ENCODE data around the gene SMIM26.

The SMIM26 gene, protein sequence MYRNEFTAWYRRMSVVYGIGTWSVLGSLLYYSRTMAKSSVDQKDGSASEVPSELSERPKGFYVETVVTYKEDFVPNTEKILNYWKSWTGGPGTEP

DNA sequence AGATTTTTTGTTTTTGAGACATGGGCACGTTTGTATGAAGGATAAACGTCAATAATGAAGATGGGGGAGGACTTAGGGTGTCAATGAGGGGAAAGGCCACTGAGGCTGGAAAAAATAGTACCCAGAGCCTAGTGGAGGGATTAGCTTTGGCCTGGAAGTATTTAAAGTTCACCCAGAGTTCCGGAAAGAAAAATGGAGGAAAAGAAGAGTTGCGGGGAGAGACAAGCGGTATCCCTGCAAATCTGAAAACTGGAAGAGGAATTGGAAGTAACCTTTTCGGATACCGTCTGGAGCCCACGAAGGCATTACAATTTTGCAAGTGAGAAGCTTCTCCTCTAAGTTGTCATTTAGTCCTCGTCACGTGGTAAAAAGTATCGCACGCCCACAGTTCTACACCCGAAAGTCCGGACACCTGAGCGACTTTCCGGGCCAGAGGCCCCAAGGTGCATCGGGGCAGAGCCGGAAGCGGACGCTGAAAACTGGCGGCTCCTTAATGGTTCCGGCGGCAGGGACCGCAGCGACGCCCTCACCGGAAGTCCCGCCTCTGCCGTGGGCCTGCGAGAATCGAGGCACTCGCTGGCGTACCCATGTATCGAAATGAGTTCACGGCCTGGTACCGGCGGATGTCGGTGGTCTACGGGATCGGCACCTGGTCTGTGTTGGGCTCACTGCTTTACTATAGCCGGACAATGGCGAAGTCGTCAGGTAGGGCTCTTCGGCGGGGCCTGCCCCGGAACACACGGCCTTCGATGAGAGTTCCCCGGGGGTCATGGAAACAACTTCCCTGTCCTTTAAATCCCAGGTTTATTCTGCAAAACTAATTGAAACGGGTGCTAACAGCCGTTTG is at the start of gene SMIM26:
SMIM26 (plus strand) TSS at position 541 of the 847 bp plus-strand sequence; CDS start at position 588, 47 bp downstream.
- peak; percentile 93 for DNase-seq (ENCODE audit: low read depth)

DNA sequence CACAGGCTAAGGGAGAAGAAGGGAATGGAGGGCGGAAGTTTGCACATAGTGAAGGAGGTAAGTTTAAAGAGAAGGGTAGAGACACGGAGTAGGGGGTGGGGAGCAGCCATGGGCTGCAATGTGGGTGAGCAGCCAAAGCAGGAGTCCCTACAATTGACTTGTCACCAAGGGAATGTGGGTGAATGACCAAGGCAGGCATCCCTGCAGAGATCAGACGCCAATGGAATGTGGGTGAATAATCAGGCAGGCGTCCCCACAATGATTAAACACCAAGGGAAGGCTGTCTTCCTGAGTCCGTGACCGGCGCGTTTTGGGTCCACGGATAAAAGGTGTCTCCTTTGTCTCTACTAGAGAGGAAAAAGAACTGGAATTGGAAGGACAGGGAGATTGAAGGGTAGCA is 45.2 kb upstream of the SMIM26 start:
- DNase-seq (ENCODE audit: low read depth): peak; percentile 22

DNA sequence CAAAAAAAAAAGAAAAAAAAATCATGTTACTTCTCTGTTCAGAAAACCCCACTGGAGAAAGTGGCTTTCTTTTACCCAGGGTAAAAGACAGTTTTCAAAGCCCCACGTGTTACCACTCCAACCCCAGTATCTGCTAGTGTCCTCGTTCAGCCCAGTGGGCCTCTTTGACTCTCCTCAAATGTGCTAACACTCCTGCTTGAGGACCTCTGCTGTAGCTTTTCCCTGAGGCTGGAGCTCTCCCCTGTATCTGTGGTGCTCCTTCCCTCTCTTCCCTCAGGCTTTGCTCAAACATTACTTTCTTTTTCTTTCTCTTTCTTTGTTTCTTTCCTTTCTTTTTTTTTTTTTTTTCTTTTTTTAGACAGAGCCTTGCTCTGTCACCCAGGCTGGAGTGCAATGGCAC is 44.2 kb upstream of the SMIM26 start:
- no peak for DNase-seq (ENCODE audit: low read depth)

DNA sequence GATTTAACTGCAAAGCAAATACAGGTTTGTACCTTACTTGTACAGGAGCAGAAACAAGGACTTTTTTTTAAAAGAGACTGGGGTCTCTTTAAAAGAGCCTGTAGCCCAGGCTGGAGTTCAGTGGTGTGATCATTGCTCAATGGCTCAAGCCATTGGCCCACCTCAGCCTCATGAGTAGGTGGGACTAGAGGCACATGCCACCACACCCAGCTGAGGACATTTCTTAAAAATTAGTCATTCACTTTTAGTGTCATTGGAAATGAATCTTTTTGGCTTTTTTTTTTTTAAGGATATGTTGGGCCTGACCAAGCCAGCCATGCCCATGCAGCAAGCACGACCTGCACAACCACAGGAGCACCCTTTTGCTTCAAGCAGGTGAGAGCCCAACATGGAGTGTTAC is 42.6 kb upstream of the SMIM26 start:
- peak; percentile 63 for DNase-seq (ENCODE audit: low read depth)

DNA sequence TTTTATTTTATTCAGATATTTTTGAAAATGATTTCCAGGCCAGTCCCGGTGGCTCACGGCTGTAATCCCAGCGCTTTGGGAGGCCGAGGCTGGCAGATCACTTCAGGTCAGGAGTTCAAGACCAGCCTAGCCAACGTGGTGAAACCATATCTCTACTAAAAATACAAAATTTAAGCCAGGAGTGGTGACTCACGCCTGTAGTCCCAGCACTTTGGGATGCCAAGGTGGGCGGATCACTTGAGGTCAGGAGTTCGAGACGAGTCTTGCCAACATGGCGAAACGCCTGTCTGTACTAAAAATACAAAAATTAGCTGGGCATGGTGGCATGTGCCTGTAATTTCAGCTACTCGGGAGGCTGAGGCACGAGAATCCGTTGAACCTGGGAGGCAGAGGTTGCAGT is 40.5 kb upstream of the SMIM26 start:
- peak; percentile 27 for DNase-seq (ENCODE audit: low read depth)

DNA sequence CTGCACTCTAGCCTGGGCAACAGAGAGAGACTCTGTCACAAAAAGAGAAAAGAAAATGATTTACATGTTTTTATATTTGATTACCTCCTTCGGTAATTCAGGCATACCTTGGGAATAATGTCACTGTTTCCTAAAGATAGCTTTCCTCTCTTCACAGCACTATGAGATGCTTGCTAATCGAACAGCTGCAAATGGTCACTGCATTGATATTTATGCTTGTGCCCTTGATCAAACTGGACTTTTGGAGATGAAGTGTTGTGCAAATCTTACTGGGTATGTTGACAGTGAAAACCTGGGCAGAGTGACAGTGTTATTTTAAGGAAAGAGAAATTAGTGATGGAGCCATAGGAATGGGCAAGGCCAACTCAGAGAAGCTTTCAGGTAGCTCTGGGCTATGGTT is 39.9 kb upstream of the SMIM26 start:
- DNase-seq (ENCODE audit: low read depth): no peak

DNA sequence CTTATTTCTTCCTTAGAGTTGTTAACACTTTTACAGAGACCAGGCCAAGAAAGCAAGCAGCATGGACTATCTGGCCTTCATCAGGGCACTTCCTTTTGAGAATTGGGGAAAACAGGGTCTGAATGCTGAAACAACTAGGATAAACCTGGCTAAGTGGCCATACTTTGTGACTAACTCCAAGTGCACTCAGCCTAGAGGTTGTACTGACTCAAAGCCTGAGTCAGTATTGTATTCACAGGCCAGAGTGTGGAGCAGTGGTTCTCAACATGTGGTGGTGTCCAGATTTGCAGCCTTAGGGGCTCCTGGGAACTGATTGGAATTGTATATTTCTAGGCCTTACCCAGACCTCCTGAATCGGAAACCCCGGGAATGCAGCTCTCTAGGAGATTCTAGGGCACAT is 39.4 kb upstream of the SMIM26 start:
- peak; percentile 69 for DNase-seq (ENCODE audit: low read depth)

DNA sequence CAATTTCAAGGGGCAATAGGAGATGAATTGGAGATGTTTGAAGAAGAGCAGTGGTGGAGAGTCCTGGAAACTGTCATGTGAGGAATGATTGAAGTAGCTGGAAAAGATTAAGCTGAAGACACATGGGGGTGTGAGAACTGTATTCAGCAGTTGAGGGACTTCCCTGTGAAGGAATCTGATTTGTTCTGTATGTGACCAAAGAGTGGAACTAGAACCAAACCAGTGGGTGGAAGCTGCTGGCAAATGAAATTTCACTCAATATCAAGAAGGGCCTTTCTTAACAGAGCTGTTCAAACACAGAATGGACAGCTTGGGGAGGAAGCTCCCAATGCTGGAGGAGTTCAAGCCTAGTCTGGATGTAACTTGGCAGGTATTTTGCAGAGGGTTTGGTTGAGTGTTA is 38.2 kb upstream of the SMIM26 start:
- DNase-seq (ENCODE audit: low read depth): no peak

DNA sequence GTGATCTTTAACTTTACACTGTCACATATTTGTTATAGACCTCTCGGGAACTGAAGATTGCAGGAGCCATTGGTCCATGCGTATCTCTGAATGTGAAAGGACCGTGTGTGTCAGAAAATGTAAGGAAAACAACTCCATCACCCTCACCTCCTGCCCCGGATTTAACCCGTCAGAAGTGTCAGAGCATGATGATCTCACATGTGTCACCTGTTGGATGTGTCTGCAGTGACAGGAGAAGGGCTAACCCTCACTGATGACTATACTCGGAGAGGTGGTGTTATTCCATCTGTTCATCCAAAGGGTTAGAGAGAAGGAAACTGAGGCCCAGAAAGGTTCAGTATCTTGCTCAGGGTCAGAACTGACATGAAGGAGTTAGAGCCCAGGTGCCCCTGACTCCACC is 34.6 kb upstream of the SMIM26 start:
- DNase-seq (ENCODE audit: low read depth): no peak

DNA sequence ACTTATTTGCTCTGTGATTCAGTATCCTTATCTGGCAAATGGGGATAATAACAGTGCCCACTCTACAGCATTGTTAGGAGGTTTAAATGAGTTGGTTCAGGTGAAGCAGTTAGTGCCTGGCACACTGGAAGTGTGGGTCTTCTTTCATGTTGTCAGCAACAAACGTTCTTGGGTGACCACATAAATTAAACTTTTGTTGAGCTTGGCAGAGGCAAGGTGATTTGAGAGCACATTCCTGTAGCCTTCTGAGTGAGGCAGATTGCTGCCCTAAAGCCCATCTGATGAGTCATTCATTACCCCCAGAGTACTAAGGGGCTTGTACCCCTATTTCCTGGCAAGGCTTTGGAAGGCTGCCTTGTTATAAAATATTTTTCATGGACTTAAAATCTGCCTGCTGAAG is 33.7 kb upstream of the SMIM26 start:
- peak; percentile 36 for DNase-seq (ENCODE audit: low read depth)

DNA sequence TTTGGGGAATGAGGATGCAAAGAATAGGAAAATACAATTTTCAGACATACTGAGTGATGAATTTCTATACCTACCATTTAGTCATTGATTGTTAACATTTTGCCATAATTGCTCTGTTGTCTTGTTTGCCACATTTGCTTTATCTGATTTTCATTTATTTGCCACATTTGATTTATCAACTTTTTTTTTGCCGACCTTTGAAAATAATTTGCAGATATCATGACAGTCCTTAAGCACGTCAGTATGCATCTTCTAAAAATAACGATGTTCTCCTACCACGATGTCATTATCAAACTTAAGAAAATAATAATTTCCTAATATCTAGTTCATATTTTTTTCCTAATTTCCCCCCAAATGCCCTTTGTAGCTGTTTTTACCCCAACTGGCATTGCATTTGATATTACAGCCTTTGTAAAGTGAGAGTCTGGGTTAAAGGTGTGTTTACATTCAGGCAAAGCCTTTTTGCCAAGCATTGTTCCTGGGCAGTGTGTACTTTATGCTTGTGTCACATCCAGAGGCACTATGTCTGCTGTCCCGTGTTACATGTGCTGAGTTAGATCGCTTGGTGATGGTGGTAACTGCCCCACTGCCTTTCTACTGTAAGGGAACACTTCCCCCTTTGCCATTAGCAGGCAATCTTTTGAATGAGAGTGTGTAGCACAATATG is 33.1 kb upstream of the SMIM26 start:
- no peak for DNase-seq (ENCODE audit: low read depth)

DNA sequence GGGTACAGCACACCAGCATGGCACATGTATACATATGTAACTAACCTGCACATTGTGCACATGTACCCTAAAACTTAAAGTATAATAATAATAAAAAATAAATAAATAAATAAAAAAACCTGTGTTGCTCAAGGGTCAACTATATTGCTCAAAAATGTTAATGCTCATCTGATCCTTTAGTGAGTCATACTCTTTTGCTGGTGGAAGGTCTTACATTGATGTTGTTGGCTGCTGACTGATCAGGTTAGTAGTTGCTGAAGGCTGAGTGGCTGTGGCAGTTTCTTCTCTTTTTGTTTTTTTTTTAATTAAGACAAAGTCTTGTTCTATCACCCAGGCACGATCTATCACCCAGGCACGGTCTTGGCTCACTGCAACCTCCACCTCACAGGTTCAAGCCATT is 29.6 kb upstream of the SMIM26 start:
- DNase-seq (ENCODE audit: low read depth): peak; percentile 84

DNA sequence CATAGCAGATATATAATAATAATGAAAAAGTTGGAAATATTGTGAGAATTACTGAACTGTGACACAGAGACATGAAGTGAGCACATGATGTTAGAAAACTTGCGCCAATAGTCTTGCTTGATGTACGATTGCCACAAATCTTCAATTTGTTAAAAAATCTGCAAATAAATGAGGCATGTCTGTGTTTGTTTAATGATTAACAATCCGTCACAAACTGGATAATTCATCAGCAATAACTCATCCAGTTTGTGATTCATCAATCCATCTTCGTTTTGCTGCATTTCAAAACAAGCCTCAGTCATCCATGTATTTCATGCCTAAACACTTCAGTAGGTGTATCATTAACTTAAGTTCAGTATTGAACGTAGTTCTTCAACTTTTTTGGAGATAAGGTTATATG is 25.5 kb upstream of the SMIM26 start:
- DNase-seq (ENCODE audit: low read depth): peak; percentile 22

DNA sequence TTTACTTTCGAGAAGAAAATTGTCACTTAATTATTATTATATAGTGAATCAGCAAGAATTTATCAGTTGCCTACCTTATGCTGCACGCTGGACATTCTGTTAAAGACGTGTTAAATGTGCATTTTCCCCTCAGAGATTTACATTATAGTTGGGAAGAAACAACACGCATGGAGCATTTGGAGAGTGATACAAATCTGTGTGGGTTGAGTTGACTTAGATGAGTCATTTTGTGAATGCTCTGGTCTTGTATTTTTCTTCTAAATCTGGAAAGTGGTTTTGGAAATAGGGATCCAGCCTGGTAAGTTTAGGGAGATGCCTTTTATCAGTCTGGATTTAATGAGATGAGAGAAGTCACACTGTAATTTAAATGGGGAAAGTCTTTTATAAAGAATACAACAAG is 24.0 kb upstream of the SMIM26 start:
- DNase-seq (ENCODE audit: low read depth): no peak

DNA sequence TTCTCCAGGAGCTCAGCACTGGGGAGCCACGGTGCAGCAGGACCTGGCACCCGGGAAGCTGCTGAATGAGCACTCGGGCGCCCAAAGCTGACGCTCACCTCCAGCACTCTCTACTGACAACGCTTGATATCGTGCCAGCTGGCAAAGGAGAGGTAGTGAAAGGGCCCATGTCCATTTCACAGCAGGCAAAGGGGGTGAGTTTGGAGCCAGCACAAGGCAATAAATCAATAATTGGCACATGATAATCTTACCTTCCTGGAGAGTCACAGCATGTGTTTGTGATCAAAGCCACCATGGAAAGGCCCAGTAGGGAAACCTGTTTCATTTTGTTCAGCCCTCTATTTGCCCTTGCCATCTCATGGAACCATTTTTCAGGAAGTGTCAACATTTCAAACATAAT is 23.3 kb upstream of the SMIM26 start:
- DNase-seq (ENCODE audit: low read depth): no peak

DNA sequence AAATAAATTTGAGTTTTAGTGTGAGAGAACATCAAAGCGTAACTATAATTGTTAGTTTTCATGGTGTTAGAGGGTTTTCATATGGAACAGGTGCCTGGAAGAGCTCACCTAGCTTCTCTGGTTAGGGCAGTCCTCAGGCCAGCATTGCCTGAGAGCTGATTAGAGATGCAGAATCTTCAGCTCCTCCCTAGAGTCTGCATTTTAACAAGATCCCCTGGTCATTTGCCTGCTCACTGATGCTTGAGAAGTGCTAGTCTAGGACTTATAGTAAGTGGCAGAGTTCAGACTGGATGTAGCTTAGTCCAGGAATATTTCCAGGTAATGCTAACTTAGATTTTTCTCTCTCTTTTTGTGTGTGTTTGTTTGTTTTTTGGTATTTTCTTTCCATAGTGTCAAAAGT is 21.7 kb upstream of the SMIM26 start:
- no peak for DNase-seq (ENCODE audit: low read depth)

DNA sequence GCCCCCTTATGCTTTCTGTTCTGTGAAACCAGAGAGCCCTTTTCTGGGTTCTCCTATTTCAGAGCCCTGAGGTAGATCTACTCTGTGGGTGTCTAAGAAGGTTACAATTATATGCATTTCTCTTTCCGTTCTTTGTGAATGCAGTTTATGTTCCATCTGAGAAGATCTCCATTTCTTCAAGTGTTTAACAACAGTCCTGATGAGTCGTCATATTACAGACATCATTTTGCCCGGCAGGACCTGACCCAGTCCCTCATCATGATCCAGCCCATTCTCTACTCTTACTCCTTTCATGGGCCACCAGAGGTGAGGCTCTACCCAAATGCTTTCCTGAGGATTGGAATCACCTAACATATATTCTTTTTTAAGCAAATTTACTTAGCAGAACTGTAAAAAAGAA is 18.8 kb upstream of the SMIM26 start:
- DNase-seq (ENCODE audit: low read depth): no peak

DNA sequence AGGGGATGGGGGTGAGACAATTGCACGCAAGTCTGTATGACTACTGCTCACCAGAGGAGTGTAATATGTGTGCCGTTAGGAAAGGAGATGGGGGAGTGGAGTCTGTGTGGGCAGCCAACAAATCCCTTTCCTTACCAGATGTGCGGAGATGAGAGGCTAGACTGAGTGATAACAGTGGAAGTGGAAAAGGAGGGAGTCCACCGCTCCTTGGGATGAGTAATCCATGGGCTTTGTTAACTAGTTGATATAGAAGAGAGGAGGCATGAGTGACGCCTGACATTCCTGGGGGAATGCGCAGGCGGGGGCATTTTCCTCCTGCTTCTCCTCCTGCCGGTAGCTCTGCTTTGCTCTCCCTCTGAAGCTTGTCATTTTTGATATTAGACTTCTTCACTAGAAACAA is 13.5 kb upstream of the SMIM26 start:
- no peak for DNase-seq (ENCODE audit: low read depth)

DNA sequence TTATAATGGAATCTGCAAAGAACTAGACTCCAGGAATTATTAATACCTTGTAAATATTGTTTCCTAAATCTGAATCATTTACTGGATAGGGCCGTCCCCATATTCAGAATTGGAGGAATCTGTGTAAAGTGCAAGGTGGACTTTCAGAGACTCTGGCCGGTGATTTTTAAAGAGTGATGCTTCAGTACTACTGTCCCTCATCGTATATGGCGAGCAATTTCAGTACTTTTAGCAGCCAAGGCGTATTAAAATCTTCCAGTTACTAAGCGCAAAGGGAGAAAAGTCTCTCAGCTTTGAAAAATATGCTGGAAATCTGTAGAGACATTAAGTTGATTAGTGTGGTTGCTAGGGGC is 483 bp downstream of the SMIM26 start:
- DNase-seq (ENCODE audit: low read depth): no peak

DNA sequence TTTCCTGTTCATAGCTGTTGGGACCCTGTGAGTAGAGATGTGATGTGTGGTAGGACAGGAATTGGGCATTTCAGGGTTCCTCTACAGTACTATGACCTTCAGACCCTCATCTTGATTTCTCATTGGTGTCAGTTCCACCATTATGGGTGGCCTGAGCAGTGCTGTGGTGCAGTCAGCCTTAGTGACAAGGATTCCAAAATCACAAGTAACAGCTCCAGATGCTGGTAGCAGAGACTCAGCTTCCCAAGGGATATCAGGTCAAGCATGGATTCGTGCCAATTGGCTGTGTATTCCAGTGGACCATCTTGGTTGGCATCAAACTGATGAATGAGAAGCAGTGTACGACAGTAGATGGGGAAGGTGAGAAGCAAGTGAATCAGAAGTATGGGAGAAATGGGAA is 3.8 kb downstream of the SMIM26 start:
- no peak for DNase-seq (ENCODE audit: low read depth)

DNA sequence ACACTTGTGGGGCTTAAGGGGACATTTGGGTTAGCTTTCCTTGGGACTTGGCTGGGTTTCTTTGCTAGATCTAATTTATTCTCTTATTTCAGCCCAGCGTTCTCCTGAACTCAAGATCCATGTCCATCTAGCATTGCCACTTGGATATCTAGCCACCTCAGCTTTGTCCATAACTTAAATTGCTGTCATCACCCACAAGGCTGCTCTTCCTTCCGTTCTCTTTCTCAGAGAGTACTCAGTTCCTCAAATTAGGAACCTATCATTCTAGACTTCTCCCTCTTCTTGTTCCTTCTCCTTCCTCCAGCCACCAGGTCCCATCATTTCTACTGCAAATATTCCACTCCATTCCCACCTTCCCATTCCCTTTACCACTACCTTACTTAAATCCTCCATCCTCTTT is 4.3 kb downstream of the SMIM26 start:
- no peak for DNase-seq (ENCODE audit: low read depth)

DNA sequence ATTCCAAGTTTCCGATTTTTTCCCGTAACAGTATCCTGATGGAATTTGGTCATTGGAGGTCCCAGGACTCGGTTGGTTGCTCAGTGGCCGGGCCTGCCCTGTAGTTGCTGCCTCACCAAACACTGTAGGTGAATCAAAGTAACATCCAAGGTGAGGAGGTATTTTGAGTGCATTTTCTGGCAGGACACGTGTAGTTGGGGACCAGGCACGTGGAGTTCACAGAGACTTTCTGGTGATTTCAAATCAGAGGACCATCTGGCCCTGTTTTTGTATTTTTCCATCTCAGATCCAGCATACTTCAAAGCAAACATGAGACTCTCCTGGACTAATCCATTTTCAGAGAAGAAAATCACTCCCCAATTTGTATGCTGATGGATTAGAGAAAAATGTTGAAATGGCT is 10.7 kb downstream of the SMIM26 start:
- DNase-seq (ENCODE audit: low read depth): no peak

DNA sequence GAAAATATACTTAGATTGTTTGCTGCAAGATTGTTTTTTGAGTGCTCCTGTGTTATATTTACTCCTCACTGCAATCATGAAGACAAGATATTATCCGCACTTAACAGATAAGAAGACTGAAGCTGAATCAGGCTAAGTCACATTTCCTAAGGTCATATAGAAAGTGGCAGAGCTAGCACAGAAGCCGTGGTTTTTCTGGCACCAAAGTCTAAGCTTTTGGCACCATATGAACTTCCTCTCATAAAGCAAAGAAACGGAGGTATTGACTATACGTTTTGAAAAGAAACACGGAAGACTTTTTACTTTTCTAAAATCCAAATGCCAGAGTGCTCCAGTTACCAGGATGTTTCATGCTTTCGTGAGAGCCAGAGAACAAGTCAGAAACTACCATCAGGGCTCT is 11.3 kb downstream of the SMIM26 start:
- no peak for DNase-seq (ENCODE audit: low read depth)

DNA sequence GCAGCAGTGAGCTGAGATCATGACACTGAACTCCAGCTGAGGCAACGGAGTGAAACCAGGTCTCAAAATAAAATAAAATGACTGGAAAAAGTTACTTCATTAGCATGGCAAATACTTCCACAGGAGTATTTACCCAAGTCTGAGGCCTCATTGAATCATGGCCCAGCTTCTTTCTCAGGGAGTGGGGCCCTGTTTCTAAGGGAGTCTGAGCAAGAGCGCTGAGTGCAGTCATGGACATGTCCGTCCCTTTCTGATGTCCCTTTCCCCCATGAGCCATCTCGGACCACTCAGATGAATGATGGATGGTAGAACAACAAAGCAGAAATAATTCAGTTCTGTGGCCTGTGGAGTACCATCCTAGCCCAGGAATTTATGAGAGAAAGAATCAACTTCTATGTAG is 12.8 kb downstream of the SMIM26 start:
- no peak for DNase-seq (ENCODE audit: low read depth)

Measured in iris pigment epithelial cell (primary cell).